ENCODE data around the gene GEMIN4. TPM values are rescaled to one million over a fixed set of nuclear protein-coding genes. Genes with fewer than 3 reads are reported as not detected.
"Not testable (repeated sequence)": the region's sequence is repeated elsewhere in the genome, so short reads cannot be mapped to it uniquely, and the experiment has no call there.

The GEMIN4 gene
- total RNA-seq, 1 donor from 2014 or later = 19.3 TPM

GRCh38 chr17:792277-792676 is 40.2 kb upstream of the GEMIN4 start:
- Mint-ChIP-seq H3K27me3 (ENCODE audit: unreplicated experiment) (no peaks in the 10 kb centered on the region), H3K27ac (ENCODE audit: unreplicated experiment) (peak overlapping the region; percentile 47), H3K4me1 (ENCODE audit: unreplicated experiment) (peaks cover 21% of the 10 kb centered on the region), H3K4me3 (ENCODE audit: unreplicated experiment) (no peak overlapping the region), H3K36me3 (ENCODE audit: unreplicated experiment) (peaks cover 15% of the 10 kb centered on the region), H3K9me3 (ENCODE audit: unreplicated experiment) (no peaks in the 10 kb centered on the region)
- TF ChIP-seq CTCF (IDR thresholded peaks at IDR 0.05) = no peak
- DNase-seq (ENCODE audit: extremely low spot score, unreplicated experiment) = no peak

GRCh38 chr17:791829-792228 is 39.8 kb upstream of the GEMIN4 start:
- peaks cover 12% of the 10 kb centered on the region for H3K36me3 Mint-ChIP-seq (ENCODE audit: unreplicated experiment)
- no peak for TF ChIP-seq CTCF (IDR thresholded peaks at IDR 0.05)
- H3K9me3 Mint-ChIP-seq (ENCODE audit: unreplicated experiment) = no peaks in the 10 kb centered on the region
- peaks cover 21% of the 10 kb centered on the region for H3K4me1 Mint-ChIP-seq (ENCODE audit: unreplicated experiment)
- H3K27ac Mint-ChIP-seq (ENCODE audit: unreplicated experiment) = no peak overlapping the region
- no peaks in the 10 kb centered on the region for H3K27me3 Mint-ChIP-seq (ENCODE audit: unreplicated experiment)
- no peak for DNase-seq (ENCODE audit: extremely low spot score, unreplicated experiment)
- no peak overlapping the region for H3K4me3 Mint-ChIP-seq (ENCODE audit: unreplicated experiment)

- not testable (repeated sequence) for H3K27ac Mint-ChIP-seq (ENCODE audit: unreplicated experiment); DNase-seq (ENCODE audit: extremely low spot score, unreplicated experiment); H3K9me3 Mint-ChIP-seq (ENCODE audit: unreplicated experiment)
These were observed 38.8 kb upstream of the GEMIN4 start for GRCh38 chr17:790874-791247.

GRCh38 chr17:789931-790873 is 38.1 kb upstream of the GEMIN4 start:
- H3K4me3 Mint-ChIP-seq (ENCODE audit: unreplicated experiment) = not testable (repeated sequence)

More at GRCh38 chr17:790874-791247, 38.8 kb upstream of the GEMIN4 start:
- not testable (repeated sequence) for H3K36me3 Mint-ChIP-seq (ENCODE audit: unreplicated experiment); H3K4me3 Mint-ChIP-seq (ENCODE audit: unreplicated experiment); H3K27me3 Mint-ChIP-seq (ENCODE audit: unreplicated experiment)
- H3K4me1 Mint-ChIP-seq (ENCODE audit: unreplicated experiment) = peaks cover 17% of the 10 kb centered on the region

GRCh38 chr17:789160-789840 is 37.2 kb upstream of the GEMIN4 start:
- Mint-ChIP-seq H3K4me1 (ENCODE audit: unreplicated experiment) (peaks cover 2% of the 10 kb centered on the region), H3K4me3 (ENCODE audit: unreplicated experiment) (no peak overlapping the region), H3K27ac (ENCODE audit: unreplicated experiment) (peak overlapping the region; percentile 4), H3K9me3 (ENCODE audit: unreplicated experiment) (no peaks in the 10 kb centered on the region), H3K27me3 (ENCODE audit: unreplicated experiment) (no peaks in the 10 kb centered on the region), H3K36me3 (ENCODE audit: unreplicated experiment) (peaks cover 4% of the 10 kb centered on the region)
- no peak for TF ChIP-seq CTCF (IDR thresholded peaks at IDR 0.05)
- no peak for DNase-seq (ENCODE audit: extremely low spot score, unreplicated experiment)

More at GRCh38 chr17:789931-790873, 38.1 kb upstream of the GEMIN4 start:
- not testable (repeated sequence) for H3K36me3 Mint-ChIP-seq (ENCODE audit: unreplicated experiment); DNase-seq (ENCODE audit: extremely low spot score, unreplicated experiment); H3K27ac Mint-ChIP-seq (ENCODE audit: unreplicated experiment); H3K9me3 Mint-ChIP-seq (ENCODE audit: unreplicated experiment); H3K27me3 Mint-ChIP-seq (ENCODE audit: unreplicated experiment)
- H3K4me1 Mint-ChIP-seq (ENCODE audit: unreplicated experiment) = peaks cover 10% of the 10 kb centered on the region

GRCh38 chr17:788551-788950 is 36.5 kb upstream of the GEMIN4 start:
- no peak for DNase-seq (ENCODE audit: extremely low spot score, unreplicated experiment)
- Mint-ChIP-seq H3K9me3 (ENCODE audit: unreplicated experiment) (no peaks in the 10 kb centered on the region), H3K27me3 (ENCODE audit: unreplicated experiment) (no peaks in the 10 kb centered on the region), H3K27ac (ENCODE audit: unreplicated experiment) (no peak overlapping the region), H3K4me3 (ENCODE audit: unreplicated experiment) (no peak overlapping the region), H3K36me3 (ENCODE audit: unreplicated experiment) (peaks cover 4% of the 10 kb centered on the region), H3K4me1 (ENCODE audit: unreplicated experiment) (peaks cover 6% of the 10 kb centered on the region)
- TF ChIP-seq CTCF (IDR thresholded peaks at IDR 0.05) = no peak
